ENCODE data around the gene SLFN12L.

The SLFN12L gene

DNA sequence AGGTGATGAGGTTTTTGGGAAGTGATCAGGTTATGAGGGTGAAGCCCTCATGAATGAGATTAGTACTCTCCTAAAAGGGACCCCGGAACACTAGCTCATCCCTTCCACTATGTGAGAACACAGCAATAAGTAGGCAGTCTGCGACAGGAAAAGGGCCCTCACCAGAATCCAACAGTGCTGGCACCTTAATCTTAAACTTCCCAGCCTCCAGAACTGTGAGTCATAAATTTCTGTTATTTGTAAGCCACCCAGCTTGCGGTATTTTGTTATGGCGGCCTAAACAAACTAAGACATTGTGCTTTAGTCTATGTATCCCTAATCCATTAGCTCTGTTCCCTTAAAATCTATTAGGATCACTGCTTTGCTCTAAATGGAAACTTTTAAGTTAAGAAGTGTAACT, 113.7 kb downstream of the SLFN12L start:
- no peak for DNase-seq

All from CD4-positive, alpha-beta T cell treated with Interleukin-21 for 1 hour (primary cell).